GM12878 (cell line): ENCODE results near the gene ENOPH1. TPM values are rescaled to one million over a fixed set of nuclear protein-coding genes. Genes with fewer than 3 reads are reported as not detected.
"Not testable (repeated sequence)": the region's sequence is repeated elsewhere in the genome, so short reads cannot be mapped to it uniquely, and the experiment has no call there.

Experiments used
- ATAC-seq: fragments of 200-7000 bp; cut with Tn5 transposase; 3 replicates; pipeline ENCODE4 v1.9.1; 2020; ENCODE audit warnings: mild to moderate bottlenecking, moderate library complexity
- BruUV-seq: library from RNA; stranded (reverse); fragments of 400-500 nt; replicated peaks from 2 replicates; lab custom pipeline; 2021; lab: Mats Ljungman, UMichigan
- CTCF ChIA-PET: fragments of 300-600 bp; sonication (Branson Sonifier 250); formaldehyde crosslinking; extraction: SDS; loops from one replicate; lab custom pipeline; 2021; ENCODE audit warnings: inconsistent platforms; lab: Yijun Ruan, JAX
- POLR2A ChIA-PET: fragments of 350-600 bp; formaldehyde crosslinking; extraction: SDS; loops from one replicate; lab custom pipeline; 2021; ENCODE audit warnings: inconsistent platforms; lab: Charles Lee
- RAD21 ChIA-PET: fragments of 300-600 bp; sonication (Branson Sonifier 250); formaldehyde crosslinking; loops from one replicate; lab custom pipeline; 2023; ENCODE audit warnings: antibody characterized with exemption; ENCODE audit not compliant: unreplicated experiment; lab: Charles Lee
- SMC1A ChIA-PET: fragments of 300-600 bp; sonication (Branson Sonifier 250); formaldehyde crosslinking; loops from one replicate; lab custom pipeline; 2023; ENCODE audit not compliant: unreplicated experiment, uncharacterized antibody; lab: Charles Lee
- DNase-seq: peaks from one replicate; pipeline ENCODE4 v3.0.0-alpha.2; 2011; ENCODE audit warnings: low read depth, low spot score
- FAIRE-seq: peaks from 3 replicates; lab custom pipeline; 2011; peaks lifted over from hg19 to GRCh38; lab: Jason Lieb, UNC
- H2AFZ ChIP-seq: 2 replicates; pipeline ENCODE4 v1.6.0; 2011; ENCODE audit warnings: low read depth, low read length, control low read depth; ENCODE audit not compliant: control insufficient read depth
- H3K27ac ChIP-seq: 2 replicates; pipeline ENCODE4 v1.5.1; 2011; ENCODE audit warnings: control low read depth; ENCODE audit not compliant: control insufficient read depth, insufficient read depth
- H3K27me3 ChIP-seq, 2 experiments: replicated peaks in 1 of 2; 2 replicates each; pipeline versions ENCODE4 v1.6.0 to v1.6.1; 2011; ENCODE audit warnings: low read length in 1 of 2; ENCODE audit not compliant: control insufficient read depth in 2 of 2, insufficient read depth in 2 of 2
- H3K36me3 ChIP-seq, 2 experiments: 2 replicates each; pipeline ENCODE4 v1.5.1; 2011; ENCODE audit warnings: low read length in 1 of 2; ENCODE audit not compliant: control insufficient read depth in 2 of 2, insufficient read depth in 2 of 2
- H3K4me1 ChIP-seq: 2 replicates; pipeline ENCODE4 v1.6.1; 2011; ENCODE audit warnings: mild to moderate bottlenecking, low read length, moderate library complexity, mixed read lengths; ENCODE audit not compliant: control insufficient read depth, insufficient read depth
- H3K4me2 ChIP-seq: 2 replicates; pipeline ENCODE4 v1.6.0; 2011; ENCODE audit warnings: control low read depth; ENCODE audit not compliant: control insufficient read depth, insufficient read depth
- H3K4me3 ChIP-seq: fragments of 200-600 bp; sonication (generic); 2 replicates; pipeline ENCODE4 v1.5.1; 2016
- H3K79me2 ChIP-seq: 2 replicates; pipeline ENCODE4 v1.6.0; 2011; ENCODE audit warnings: low read length; ENCODE audit not compliant: control insufficient read depth, insufficient read depth
- H3K9ac ChIP-seq: 2 replicates; pipeline ENCODE4 v1.8.0; 2011; ENCODE audit warnings: low read length, control low read depth, mixed read lengths; ENCODE audit not compliant: control insufficient read depth, insufficient read depth
- H3K9me3 ChIP-seq: replicated peaks from 3 replicates; pipeline ENCODE4 v1.5.1; 2011; ENCODE audit warnings: mild to moderate bottlenecking, low read length; ENCODE audit not compliant: control insufficient read depth, insufficient read depth
- H4K20me1 ChIP-seq: 2 replicates; pipeline ENCODE4 v1.6.0; 2011; ENCODE audit not compliant: control insufficient read depth, insufficient read depth
- CTCF ChIP-seq, 3 experiments: IDR thresholded peaks in 2 of 3; conservative IDR thresholded peaks in 1 of 3; 2 replicates each; pipeline ENCODE4 v1.5.1; 2011; ENCODE audit warnings: low read depth in 3 of 3, low read length in 3 of 3, mild to moderate bottlenecking in 3 of 3, control low read depth in 2 of 3, moderate library complexity in 2 of 3, inconsistent platforms in 1 of 3, mixed read lengths in 1 of 3; ENCODE audit not compliant: control insufficient read depth in 2 of 3, insufficient read depth in 1 of 3; ENCODE audit errors: extremely low read depth in 1 of 3
- KLF5 ChIP-seq: fragments of 450-650 bp; IDR thresholded peaks from 2 replicates; pipeline ENCODE4 v1.6.1; 2014; ENCODE audit warnings: mild to moderate bottlenecking; ENCODE audit not compliant: partially characterized antibody
- WGBS: methylation state at CpG from one replicate; pipeline ENCODE4 v1.1.6; 2016; ENCODE audit warnings: low lambda C conversion rate; ENCODE audit not compliant: insufficient replicate concordance, insufficient coverage; ENCODE audit errors: missing lambda C conversion rate; 5-methylcytosine and 5-hydroxymethylcytosine counted together
- in situ Hi-C: fragments of 300-500 bp; cut with MboI; formaldehyde crosslinking; loops from 9 replicates; pipeline ENCODE4 v1.14.3; 2018; ENCODE audit warnings: mixed read lengths
- intact Hi-C: fragments of 100-400 bp; cut with micrococcal nuclease; formaldehyde crosslinking; loops from one replicate; pipeline ENCODE4 v1.14.2; 2022; ENCODE audit not compliant: unreplicated experiment
- polyA plus RNA-seq, 11 experiments: library from polyadenylated mRNA; depleted of rRNA in 4 of 11; unstranded in 6 of 11; stranded (reverse) in 5 of 11; fragments of >200 nt; fragmentation: Nextera tagmentation in 4 of 11; fragmentation: Illumina TruSeq in 1 of 11; extraction: Ambion mirVana in 4 of 11; extraction: Trizol in 1 of 11; gene quantifications; 1 replicate in 1 of 11; 2 replicates in 10 of 11; pipeline versions ENCODE4 v1.2.1 to v1.2.3, GENCODE V29; 2011 to 2016; ENCODE audit warnings: inconsistent platforms in 2 of 11, missing spikeins in 2 of 11, low read depth in 1 of 11
- total RNA-seq, 4 experiments: library from RNA; depleted of rRNA in 3 of 4; stranded (reverse); fragments of >200 nt in 3 of 4; fragmentation: Illumina TruSeq in 1 of 4; extraction: Trizol in 1 of 4; gene quantifications; 2 replicates each; pipeline versions ENCODE4 v1.2.1 to v1.2.3, GENCODE V29; 2013 to 2021

Gene ENOPH1
- total and polyA plus RNA-seq, 10 of the 15 experiments (the other 5 are each of a cell fraction or from before 2014, with no cell fraction given), result 24.4 to 83.6 (median 46.7) TPM

- in situ Hi-C loops, intact Hi-C loops, H2AFZ ChIP-seq, FAIRE-seq, RAD21 ChIA-PET, H3K4me2 ChIP-seq, H3K4me3 ChIP-seq, H3K27me3 ChIP-seq, H3K4me1 ChIP-seq, CTCF ChIA-PET, H3K36me3 ChIP-seq, POLR2A ChIA-PET, H3K9me3 ChIP-seq, H3K79me2 ChIP-seq, DNase-seq, H4K20me1 ChIP-seq, ATAC-seq, SMC1A ChIA-PET, H3K9ac ChIP-seq, H3K27ac ChIP-seq, BruUV-seq: not testable (repeated sequence)
- 64% methylated on average over 8 of the region's 8 CpGs for WGBS
Measured at GRCh38 chr4:82386312-82386711, 44.1 kb upstream of the ENOPH1 start.

- Histone ChIP-seq H3K36me3 (no peaks in the 10 kb centered on the region), H3K4me1 (no peaks in the 10 kb centered on the region), H3K9ac (no peak overlapping the region), H3K4me3 (no peak overlapping the region), H2AFZ (no peak overlapping the region), H3K27me3 (no peaks in the 10 kb centered on the region), H3K9me3 (no peaks in the 10 kb centered on the region), H3K79me2 (no peaks in the 10 kb centered on the region), H3K27ac (no peak overlapping the region)
- intact Hi-C loops, result loop anchor here (2.0 kb wide), 1 partner anchor 28 kb away; no protein-coding TSS in a partner anchor
- DNase-seq (no peak), FAIRE-seq (no peak), ATAC-seq (peak; percentile 50; the same call in 2 of the 3 replicates)
- ChIA-PET POLR2A (no interaction called here), RAD21 (no interaction called here), CTCF (interaction anchor here (1.8 kb wide), 1 partner anchor 9 kb away, joined by 4 read pairs; no protein-coding TSS in a partner anchor)
- WGBS, result 0% methylated on average over 1 of the region's 1 CpG
- TF ChIP-seq KLF5, result no peak
- TF ChIP-seq CTCF (IDR thresholded peaks at IDR 0.05 in 2 of 3, conservative IDR thresholded peaks at IDR 0.05 in 1 of 3; ENCODE audit: control insufficient read depth in 2 of 3, extremely low read depth in 1 of 3, insufficient read depth in 1 of 3, low read depth in 3 of 3, low read length in 3 of 3), result peak in 2 of 3 experiments; percentile 7 to 17; a peak in 2 of 6 replicates
- TF ChIP-seq, all 136 proteins: peak for 1
- Histone ChIP-seq H3K4me2 (no peak overlapping the region), H4K20me1 (no peaks in the 10 kb centered on the region)
- SMC1A ChIA-PET, result no interaction called here
- no TSS peak for BruUV-seq
- in situ Hi-C loops, result no loop called here
Measured at GRCh38 chr4:82388405-82388804, 42.0 kb upstream of the ENOPH1 start.

- H3K4me3 ChIP-seq, H4K20me1 ChIP-seq, H3K36me3 ChIP-seq, RAD21 ChIA-PET, BruUV-seq, H3K4me1 ChIP-seq, CTCF ChIA-PET, H2AFZ ChIP-seq, intact Hi-C loops, H3K9me3 ChIP-seq, FAIRE-seq, in situ Hi-C loops, ATAC-seq, POLR2A ChIA-PET, H3K79me2 ChIP-seq, H3K27ac ChIP-seq, H3K27me3 ChIP-seq, H3K4me2 ChIP-seq, H3K9ac ChIP-seq, DNase-seq: not testable (repeated sequence)
- WGBS, result 84% methylated on average over 9 of the region's 9 CpGs
- SMC1A ChIA-PET, result interaction anchor here (0.8 kb wide), 1 partner anchor 29 kb away, joined by 3 read pairs; no protein-coding TSS in a partner anchor
Measured at GRCh38 chr4:82390061-82390460, 40.3 kb upstream of the ENOPH1 start.
